Left hindlimb (tissue), 1 donor: ENCODE data around the gene COPG2.
"Not testable (repeated sequence)": the region's sequence is repeated elsewhere in the genome, so short reads cannot be mapped to it uniquely, and the experiment has no call there.

Experiments used
- DNase-seq: peaks from one replicate; pipeline ENCODE4 v3.0.0-alpha.2; 2018

Gene COPG2

DNA sequence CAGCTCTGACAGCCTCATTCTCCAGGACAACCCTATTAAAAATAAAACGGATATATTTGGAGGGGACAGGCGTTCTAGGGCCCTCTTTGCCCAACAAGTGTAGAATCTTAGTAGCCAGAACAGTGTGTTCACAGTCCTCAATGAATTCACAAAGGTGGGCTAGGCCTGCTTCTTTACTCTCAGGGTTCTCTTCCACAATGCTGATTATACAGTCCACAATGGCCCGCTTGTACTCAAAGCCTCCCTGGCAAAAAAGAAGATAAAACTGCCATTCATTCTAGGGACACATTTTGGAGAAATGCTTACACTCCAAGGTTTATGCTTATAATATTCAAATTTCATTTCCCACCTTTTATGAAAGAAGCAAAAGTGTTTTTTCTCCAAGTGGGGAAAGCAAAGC is 114.1 kb downstream of the COPG2 start:
- DNase-seq, result no peak

GRCh38 chr7:130553398-130554029 is 115.0 kb downstream of the COPG2 start:
- DNase-seq, result no peak

GRCh38 chr7:130544356-130544755 is 124.2 kb downstream of the COPG2 start:
- DNase-seq, result no peak

- DNase-seq, result no peak
These were observed 125.0 kb downstream of the COPG2 start for GRCh38 chr7:130543487-130544010.

DNA sequence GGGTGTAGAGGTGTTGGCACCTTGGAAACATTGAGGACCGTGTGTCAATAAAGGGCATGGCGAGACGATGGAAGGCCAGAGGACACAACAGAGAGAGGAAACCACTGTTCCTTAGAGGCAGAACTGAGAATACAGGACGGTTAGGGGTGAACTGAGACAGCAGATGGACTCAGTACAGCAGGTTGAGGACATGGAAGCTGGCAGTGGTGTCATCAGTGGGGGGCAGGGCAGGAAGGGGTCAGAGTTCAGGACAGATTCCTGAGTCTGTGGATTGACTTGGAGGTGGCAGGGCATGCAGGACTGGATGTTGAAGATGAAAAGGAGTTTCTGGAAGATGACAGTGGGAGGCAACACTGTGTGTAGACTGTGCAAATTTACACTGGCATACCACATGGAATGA is 126.3 kb downstream of the COPG2 start:
- not testable (repeated sequence) for DNase-seq

DNA sequence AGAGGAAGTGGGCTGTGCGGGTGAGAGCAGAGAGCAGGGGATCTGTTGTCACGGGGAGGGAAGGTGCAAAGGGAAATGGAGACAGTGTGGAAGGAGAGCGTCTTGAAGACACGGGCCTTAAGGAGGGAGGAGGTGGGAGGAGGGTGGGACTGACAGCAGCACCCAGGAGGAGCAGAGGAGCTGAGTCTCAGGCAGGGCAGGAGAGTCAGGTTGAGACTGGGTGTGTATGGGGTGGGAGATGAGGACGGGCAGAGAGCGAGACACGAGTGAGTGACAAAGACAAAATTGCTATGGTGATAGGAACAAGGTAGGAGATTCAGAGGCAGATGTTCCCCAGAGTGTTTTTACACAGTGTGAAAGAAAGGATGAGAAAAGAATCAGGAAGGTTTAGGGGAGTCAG is 127.3 kb downstream of the COPG2 start:
- not testable (repeated sequence) for DNase-seq

DNA sequence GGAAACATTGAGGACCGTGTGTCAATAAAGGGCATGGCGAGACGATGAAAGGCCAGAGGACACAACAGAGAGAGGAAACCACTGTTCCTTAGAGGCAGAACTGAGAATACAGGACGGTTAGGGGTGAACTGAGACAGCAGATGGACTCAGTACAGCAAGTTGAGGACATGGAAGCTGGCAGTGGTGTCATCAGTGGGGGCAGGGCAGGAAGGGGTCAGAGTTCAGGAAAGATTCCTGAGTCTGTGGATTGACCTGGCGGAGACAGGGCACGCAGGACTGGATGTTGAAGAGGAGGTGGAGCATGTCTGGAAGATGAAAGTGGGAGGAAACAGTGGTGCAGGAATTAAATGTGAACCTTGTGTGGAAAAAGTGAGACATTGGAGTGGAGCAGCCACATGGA is 130.7 kb downstream of the COPG2 start:
- not testable (repeated sequence) for DNase-seq

DNA sequence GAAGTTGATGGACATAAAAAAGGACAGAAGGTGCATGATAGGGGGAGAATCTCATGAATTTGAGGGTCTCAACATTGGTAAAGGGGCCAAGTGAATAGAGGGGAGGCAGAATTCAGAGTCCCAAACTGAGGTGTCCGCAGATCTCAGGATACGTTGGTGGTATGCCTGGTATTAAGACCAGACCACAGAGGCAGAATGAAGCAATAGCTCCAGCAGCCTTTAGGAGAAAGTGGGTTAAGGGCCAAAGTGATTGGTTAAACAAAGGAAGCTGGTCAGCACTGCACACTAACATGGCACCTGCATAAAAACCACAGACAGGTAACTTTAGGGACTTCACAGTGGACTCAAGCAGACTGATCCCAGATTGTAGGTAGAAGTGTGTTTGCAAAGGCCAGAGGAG is 139.1 kb downstream of the COPG2 start:
- DNase-seq, result no peak

DNA sequence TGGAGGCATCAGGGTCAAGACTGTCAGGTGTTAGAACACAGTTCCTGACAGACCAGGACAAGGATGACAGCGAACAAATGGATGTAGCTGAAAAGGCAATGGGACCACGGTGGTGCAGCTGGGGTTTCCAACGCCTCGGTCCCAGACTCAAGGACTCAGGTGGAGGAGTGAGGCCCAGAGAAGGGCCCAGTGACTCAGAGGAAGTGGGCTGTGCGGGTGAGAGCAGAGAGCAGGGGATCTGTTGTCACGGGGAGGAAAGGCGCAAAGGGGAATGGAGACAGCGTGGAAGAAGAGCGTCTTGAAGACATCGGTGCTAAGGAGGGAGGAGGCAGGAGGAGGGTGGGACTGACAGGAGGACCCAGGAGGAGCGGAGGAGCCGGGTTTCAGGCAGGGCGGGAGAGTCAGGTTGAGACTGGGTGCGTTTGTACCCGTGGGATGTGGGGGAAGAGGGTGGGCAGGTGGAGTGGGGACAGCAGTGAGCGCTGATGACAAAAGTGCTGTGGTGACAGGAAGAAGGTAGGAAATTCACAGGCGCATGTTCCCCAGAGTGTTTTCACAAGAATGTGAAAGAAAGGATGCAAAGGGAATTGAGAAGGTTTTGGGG is 140.7 kb downstream of the COPG2 start:
- not testable (repeated sequence) for DNase-seq

DNA sequence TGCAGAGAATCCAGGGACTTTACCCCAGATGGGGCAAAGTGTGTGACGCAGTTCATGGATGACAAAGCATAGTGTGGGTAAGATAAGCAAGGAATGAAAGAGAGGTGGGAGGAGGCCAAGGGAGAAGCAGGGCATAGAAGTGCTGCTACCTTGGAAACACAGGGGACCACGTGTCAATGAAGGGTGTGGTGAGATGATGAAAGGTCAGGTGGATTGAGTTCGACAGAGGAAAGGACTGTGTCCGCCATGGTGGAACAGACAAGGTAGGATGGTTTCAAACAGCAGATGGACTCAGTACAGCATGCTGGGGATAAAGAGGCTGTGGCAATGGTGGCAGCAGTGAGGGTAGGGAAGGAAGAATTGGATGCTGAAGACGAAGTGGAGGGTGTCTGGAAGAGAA is 143.9 kb downstream of the COPG2 start:
- DNase-seq, result no peak

DNA sequence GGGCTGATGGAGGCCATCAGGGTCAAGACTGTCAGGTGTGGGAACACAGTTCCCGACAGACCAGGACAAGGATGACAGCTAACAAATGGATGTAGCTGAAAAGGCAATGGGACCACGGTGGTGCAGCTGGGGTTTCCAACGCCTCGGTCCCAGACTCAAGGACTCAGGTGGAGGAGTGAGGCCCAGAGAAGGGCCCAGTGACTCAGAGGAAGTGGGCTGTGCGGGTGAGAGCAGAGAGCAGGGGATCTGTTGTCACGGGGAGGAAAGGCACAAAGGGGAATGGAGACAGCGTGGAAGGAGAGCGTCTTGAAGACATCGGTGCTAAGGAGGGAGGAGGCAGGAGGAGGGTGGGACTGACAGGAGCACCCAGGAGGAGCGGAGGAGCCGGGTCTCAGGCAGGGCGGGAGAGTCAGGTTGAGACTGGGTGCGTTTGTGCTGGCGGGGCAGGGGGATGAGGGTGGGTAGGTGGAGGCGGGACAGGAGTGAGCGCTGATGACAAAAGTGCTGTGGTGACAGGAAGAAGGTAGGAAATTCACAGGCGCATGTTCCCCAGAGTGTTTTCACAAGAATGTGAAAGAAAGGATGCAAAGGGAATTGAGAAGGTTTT is 144.9 kb downstream of the COPG2 start:
- DNase-seq, result not testable (repeated sequence)

- DNase-seq, result no peak
These were observed 147.1 kb downstream of the COPG2 start for GRCh38 chr7:130521258-130521951.

GRCh38 chr7:130515315-130516040 is 153.1 kb downstream of the COPG2 start:
- DNase-seq, result no peak

DNA sequence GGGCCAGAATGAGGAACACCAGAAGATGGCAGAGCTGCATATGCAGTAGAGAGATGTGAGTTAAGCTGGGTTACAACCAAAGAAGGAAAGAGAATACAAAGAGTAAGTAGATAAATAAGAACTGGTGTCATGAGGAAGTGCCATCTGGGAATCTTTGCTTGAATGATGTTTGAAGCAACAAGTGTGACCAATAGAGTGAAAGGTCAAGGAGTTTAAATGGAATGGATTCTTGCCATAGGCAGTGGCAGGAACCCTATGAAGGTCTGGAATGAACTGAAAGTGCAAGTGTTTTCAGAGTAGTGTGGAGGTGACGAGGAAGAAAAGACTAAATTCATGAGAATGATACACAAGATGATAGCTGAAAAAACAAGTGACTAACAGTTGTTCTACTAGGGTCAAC is 155.1 kb downstream of the COPG2 start:
- DNase-seq, result no peak

- DNase-seq, result not testable (repeated sequence)
These were observed 156.5 kb downstream of the COPG2 start for GRCh38 chr7:130512038-130512437.

DNA sequence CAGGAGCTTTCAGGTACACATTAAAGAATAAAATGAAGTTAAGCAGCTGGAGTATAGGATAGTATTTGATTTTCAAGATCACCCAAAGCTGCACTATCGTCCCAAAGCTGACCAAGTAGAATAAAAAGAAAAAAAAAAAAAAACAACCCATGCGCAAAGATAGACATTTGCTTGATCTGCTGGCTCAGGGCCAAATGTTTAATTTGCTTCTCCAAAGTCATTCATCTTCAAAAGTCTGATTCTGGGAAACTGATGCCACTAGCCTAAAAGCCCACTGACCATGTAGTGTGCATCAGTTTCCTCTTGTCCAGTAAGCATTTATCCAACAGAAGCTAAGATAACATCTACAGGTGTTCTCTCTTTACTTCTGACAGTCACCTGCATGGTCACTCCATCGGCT is 162.2 kb downstream of the COPG2 start:
- no peak for DNase-seq

- DNase-seq, result no peak
These were observed 162.8 kb downstream of the COPG2 start for GRCh38 chr7:130505753-130506152.

DNA sequence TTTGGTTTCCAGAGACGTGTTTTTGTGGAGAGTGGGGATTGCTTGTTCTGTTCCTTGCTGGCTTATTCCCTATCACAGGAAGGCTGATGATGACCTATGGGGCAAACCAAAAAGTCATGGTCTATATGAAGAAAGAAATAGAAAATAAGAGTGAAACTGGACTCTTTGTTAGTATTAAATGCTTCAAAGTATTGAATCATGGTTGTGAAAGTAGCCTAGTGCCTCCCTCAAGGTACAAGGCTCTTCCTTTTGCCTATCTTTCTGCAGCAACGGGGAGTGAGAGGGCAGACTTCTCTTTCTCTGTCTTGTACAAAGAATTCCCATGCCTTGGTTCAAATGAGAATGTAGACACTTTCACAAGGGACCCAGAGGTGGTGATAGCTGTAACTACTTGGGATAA is 167.6 kb downstream of the COPG2 start:
- DNase-seq, result no peak

- no peak for DNase-seq
These were observed 168.1 kb downstream of the COPG2 start for GRCh38 chr7:130500463-130500862.

- DNase-seq, result no peak
These were observed 174.1 kb downstream of the COPG2 start for GRCh38 chr7:130494431-130494858.

- DNase-seq, result no peak
These were observed 175.2 kb downstream of the COPG2 start for GRCh38 chr7:130493275-130493873.

GRCh38 chr7:130492523-130493274 is 175.8 kb downstream of the COPG2 start:
- DNase-seq, result no peak
